ENCODE measurements around the gene TP73.

The TP73 gene

DNA sequence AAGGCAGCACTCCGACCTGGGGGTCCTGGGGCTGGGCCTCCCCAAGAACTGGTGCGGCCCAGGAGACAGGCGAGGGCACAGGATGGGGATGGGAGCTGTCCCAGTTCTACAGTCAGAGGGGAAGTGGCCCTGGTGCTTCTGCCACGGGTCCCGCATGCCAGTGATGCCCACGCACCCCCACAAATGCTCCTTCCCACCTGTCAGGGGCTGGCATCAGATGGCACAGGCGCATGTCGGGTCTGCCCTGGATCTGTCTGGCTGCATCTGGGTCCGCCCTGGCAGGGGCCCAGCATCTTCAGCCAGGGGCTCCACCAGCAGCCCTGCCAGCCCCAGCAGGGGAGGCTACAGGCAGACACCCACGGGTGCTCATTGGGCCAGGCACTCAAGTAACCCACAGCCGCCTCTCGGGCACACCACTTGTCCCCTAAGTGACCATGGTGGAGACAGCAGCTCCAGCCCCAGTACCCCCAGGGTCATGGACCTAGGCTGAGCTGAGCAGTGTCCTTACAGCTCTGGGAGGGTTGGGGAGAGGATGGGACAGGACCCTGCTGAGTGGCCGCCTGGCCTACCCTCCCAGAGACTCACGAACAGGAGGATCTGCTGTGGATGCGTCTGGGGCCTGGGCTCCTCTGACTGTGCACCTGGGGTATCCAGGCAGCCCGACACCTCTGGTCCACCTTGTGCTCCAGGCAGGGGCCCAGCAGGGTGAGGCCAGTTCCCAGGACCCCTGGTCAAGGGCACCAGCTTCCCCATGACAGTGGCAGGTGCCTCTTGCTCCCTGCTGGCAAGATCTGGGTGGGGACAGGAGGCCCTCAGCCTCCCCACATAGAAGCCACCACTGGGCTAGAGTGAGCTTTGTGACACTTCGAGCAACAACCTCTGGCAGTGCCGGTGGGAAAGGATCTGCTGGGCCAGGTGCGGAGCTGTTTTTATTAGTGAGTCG lies 125.6 kb downstream of the TP73 start:
- DNase-seq (ENCODE audit: low read depth in 2 of 2): no peak

DNA sequence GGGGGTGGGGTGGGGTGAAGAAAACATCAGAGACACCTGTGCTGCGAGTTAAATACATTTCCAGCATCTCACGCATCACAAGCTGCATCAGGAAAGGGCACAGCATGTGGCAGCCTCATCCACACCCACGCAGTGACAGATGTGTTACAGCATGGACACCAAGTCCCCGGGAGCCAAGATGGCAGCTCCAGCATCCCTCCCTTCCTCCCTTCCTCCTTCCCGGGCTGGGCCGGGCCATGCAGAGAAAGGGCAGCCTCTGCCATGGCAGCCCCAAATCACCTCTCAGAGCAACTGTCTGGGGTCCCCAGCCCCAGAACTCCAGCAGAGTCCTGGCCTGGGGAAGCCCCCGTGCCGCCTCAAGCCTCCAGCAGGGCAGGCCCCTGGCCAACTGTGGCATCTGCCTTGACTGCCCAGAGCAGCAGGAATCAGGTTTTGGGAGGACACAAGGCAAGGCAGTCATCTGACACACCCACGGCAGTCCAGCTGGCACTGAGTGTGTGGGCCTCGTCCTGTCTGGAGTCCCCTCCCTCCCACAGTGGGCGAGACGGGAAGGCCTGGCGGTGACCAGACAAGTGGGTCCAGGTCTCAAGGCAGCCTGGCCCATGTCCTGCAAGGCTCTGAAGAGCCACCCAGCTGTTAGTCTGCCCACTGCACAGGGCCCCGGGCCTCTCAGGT lies 126.4 kb downstream of the TP73 start:
- no peak for DNase-seq (ENCODE audit: low read depth in 2 of 2)

DNA sequence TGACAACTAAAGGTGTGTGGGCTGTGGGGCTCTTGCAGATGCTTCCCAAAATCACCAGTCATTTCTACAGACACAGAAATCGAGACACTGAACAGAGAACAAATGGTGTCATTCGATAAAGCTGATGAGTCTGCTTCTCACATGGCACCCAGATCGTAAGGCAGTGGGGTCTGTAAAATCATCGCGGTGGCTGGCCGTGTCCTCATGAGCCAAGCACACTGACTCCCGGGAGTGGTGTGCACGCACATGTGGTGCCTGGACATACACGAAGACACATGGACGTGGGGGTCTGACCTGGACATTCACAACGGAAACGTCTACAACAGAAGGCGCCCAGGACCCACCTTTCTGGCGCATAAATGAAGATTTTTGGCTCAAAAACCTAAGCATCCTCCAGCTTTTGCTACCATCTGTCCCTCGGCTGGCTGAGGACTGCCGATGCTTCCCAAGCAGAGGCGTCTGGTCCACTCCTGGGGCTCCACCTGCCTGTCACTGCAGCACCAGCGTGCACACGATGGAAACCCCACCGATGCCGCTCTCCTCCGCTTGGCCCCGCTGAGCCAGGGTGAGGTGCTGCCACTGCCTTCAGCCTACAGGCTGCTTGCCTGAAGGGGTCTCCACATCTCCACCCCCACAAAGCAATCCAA lies 127.1 kb downstream of the TP73 start:
- DNase-seq (ENCODE audit: low read depth in 2 of 2): no peak

DNA sequence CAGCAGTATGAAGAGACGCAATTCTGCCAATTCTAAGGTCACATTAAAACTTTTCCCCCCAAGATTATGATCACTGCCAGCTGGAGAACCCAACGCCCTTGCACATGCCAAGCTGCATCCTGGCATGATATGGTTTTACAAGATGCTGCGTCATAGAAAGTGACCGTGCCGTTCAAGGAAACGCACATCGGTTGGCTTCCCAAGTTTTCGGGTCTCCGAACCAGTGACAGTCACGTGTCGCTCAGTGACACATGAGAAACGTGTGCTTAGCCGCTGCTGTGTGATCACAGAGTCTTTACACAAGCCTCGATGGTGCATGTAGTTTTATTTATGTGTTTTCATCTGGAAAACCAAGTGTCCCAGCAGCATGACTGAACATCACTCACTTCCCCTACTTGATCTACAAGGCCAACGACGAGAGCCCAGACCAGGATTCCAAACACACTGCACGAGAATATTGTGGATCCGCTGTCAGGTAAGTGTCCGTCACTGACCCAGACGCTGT lies 127.6 kb downstream of the TP73 start:
- no peak for DNase-seq (ENCODE audit: low read depth in 2 of 2)

DNA sequence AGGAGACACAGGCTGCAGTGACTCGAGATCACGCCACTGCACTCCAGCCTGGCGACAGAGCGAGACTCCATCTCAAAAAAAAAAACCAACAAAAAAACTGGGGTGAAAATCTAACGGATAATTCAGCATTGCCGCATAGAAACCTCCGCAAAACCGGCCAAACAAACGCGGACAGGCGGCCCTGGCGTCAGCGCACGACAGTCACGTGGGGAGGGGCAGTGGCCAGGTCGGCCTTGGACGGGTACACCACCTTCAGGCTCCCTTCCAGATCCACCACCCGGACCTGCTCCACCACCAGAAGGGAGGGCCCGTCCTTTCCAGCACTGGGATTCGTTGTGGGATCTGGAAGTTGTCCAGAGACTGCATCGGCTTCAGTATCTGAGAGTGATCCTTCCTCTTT lies 128.6 kb downstream of the TP73 start:
- DNase-seq (ENCODE audit: low read depth in 2 of 2): no peak

DNA sequence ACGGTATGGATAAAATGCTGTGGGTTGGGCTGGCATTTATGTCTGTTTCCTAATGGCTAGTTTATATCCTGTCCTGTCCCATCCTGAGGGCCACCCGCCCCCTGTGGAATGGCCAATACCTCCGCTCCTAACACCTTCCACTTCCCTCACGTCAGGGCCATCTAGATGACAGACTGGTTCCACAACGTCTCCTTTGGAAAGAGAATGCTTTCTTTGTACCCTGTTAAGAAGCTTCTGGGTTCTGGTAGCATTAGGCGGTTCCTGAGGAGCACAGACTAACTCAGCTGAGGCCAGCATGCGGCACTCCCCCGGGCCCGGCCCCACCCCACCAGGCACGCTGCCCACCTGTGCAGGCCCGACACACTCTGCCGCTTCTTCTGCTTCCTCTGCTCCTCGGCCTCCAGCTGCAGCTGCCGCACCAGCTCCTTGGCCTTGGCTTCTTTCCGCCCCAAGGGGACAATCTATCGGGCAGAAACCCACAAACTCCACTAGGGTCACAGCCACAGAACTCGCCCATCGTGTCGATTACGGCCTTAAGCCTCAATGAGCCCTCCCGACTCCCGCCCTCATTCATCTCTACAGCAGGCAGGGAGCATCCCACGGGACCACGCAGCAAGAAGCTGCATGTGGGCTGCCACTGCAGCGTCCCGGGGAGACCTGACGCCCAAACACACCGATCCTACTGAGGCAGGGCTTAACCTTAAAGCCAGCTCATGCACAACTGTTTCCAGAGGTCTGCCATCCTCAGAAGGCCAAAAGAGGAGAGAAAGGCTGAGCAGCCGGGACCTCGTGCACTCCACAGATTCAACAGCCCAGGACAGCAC lies 131.5 kb downstream of the TP73 start:
- no peak for DNase-seq (ENCODE audit: low read depth in 2 of 2)

DNA sequence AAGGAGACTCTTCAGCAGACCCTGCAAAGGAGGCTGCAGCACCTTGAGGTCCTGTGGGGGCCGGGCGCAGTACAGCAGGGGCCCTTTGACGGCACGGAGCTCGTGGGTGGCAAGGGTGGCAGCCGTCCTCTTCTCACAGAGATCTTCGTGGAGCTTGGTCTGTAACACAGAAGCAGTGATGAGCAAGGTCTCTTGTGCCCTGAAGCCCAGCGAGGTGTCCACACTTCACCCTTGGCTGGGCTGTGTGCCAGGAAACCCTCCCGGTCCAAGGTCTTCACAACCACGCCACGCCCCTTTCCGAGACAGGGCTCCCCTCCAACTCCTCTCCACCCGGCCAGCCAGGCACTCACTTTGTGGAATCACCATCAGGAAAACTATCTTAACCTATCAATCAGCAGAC lies 132.7 kb downstream of the TP73 start:
- DNase-seq (ENCODE audit: low read depth in 2 of 2): no peak

DNA sequence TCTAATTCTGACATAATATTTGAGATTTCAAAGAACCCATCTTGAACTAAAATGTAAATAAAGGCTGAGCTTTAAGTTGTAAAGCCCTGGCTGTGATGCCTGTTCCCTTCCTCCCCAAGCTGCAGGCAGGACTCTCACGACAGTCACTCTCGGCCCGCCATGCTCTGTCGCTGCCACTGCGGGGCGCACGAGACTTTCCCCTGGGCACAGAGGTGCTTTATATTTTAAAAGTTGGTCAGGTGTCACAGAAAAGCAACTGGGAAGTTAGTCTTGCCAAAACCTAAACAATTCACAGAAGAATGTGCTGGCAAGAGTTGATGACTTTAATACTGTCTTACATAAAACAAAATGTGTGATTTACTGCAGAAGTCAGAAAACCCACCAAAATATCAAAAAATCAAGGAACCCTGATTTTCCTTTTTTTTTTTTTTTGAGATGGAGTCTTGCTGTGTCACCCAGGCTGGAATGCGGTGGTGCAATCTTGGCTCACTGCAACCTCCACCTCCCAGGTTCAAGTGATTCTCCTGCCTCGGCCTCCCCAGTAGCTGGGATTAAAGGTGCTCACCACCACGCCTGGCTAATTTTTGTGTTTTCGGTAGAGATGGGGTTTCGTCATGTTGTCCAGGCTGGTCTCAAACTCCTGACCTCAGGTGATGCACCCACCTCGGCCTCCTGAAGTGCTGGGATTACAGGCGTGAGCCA lies 133.3 kb downstream of the TP73 start:
- no peak for DNase-seq (ENCODE audit: low read depth in 2 of 2)

Data from stimulated activated CD4-positive, alpha-beta T cell treated with anti-CD3 and anti-CD28 coated beads, Interleukin-1b, Interleukin-23, amount 100 ng/mL, for 4 hours (primary cell).